Tongue (tissue), 2 donors: ENCODE data around the gene SPATA24. TPM values are rescaled to one million over a fixed set of nuclear protein-coding genes. Genes with fewer than 3 reads are reported as not detected.
"Not testable (repeated sequence)": the region's sequence is repeated elsewhere in the genome, so short reads cannot be mapped to it uniquely, and the experiment has no call there.

Experiments
- DNase-seq: peaks from one replicate; pipeline ENCODE4 v3.0.0-alpha.2; 2015
- total RNA-seq: library from RNA; depleted of rRNA; stranded (reverse); fragments of >200 nt; gene quantifications from one replicate; pipeline ENCODE4 v1.2.3, GENCODE V29; 2014

The SPATA24 gene
- total RNA-seq, 1 donor from 2014 or later: 10.2 TPM

- no peak for DNase-seq
These were observed 21.1 kb downstream of the SPATA24 start for GRCh38 chr5:139382807-139383206.

- no peak for DNase-seq
These were observed 21.8 kb downstream of the SPATA24 start for GRCh38 chr5:139381837-139382761.

- no peak for DNase-seq
These were observed 24.1 kb downstream of the SPATA24 start for GRCh38 chr5:139379626-139380449.

- no peak for DNase-seq
These were observed 24.9 kb downstream of the SPATA24 start for GRCh38 chr5:139378941-139379361.

- DNase-seq: no peak
These were observed 25.6 kb downstream of the SPATA24 start for GRCh38 chr5:139378101-139378825.

GRCh38 chr5:139377226-139377625 is 26.7 kb downstream of the SPATA24 start:
- no peak for DNase-seq

- DNase-seq: no peak
These were observed 27.5 kb downstream of the SPATA24 start for GRCh38 chr5:139376364-139376763.

- DNase-seq: no peak
These were observed 29.0 kb downstream of the SPATA24 start for GRCh38 chr5:139374909-139375308.

GRCh38 chr5:139371482-139372435 is 32.1 kb downstream of the SPATA24 start:
- no peak for DNase-seq

GRCh38 chr5:139369181-139369580 is 34.7 kb downstream of the SPATA24 start:
- DNase-seq: no peak

GRCh38 chr5:139368613-139369012 is 35.3 kb downstream of the SPATA24 start:
- DNase-seq: no peak

GRCh38 chr5:139364466-139364865 is 39.4 kb downstream of the SPATA24 start:
- no peak for DNase-seq

GRCh38 chr5:139363937-139364336 is 40.0 kb downstream of the SPATA24 start:
- DNase-seq: no peak

GRCh38 chr5:139361835-139362429 is 42.0 kb downstream of the SPATA24 start:
- DNase-seq: no peak

- DNase-seq: no peak
These were observed 43.5 kb downstream of the SPATA24 start for GRCh38 chr5:139360384-139360783.

GRCh38 chr5:139358064-139358463 is 45.8 kb downstream of the SPATA24 start:
- no peak for DNase-seq

- DNase-seq: not testable (repeated sequence)
These were observed 48.0 kb downstream of the SPATA24 start for GRCh38 chr5:139355900-139356299.

GRCh38 chr5:139354186-139354585 is 49.7 kb downstream of the SPATA24 start:
- no peak for DNase-seq

- not testable (repeated sequence) for DNase-seq
These were observed 56.0 kb downstream of the SPATA24 start for GRCh38 chr5:139347863-139348262.
